CD4-positive, alpha-beta T cell treated with Interleukin-10 for 1 hour (primary cell): ENCODE data around the gene IRF4.

Source experiments
- DNase-seq: peaks from one replicate; pipeline ENCODE4 v3.0.0-alpha.2; 2020

Gene IRF4

DNA sequence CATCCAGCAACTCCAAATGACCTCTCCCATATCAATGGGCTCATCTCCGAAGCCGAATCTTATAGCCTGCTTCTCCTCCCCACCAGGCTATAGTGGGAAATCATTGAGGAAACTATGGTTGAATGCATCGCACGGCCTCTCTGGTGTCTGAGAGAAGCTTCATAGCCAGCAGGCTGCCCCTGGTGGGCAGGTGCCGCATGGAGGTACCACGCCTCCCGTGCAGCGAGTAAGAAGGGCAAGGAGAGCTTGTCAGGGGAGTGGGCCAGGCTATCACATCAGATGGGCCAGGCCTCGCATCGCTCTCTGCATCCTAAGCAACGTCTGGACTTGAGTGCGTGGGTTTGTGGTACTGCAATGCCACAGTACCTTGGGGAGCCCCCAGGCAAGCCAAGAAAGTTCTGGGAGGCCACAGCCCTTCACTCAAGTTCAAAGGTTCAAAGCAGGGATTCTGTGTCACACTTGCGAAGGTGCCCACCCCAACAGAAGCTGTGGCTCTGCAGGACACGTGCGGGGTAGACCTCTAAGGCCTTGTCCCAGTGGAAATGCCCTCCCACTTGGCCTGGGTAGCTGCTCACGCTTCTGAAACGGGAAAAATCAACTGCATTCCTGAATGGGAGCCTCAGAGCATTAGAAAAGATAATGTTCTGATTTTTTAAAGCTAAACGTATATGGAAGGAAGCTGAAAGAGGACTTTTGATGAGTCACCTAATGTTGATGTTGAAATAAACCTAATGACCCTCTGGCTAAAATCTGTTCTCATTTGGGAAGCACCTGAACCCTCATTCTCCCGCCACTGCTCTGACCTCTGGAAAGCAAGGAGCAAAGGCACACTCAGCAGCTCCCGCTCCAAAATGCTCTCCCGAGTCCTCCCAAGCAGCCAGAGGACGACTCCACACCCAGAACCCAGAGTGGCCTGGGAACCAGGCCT is 8.4 kb upstream of the IRF4 start:
- DNase-seq, result no peak

DNA sequence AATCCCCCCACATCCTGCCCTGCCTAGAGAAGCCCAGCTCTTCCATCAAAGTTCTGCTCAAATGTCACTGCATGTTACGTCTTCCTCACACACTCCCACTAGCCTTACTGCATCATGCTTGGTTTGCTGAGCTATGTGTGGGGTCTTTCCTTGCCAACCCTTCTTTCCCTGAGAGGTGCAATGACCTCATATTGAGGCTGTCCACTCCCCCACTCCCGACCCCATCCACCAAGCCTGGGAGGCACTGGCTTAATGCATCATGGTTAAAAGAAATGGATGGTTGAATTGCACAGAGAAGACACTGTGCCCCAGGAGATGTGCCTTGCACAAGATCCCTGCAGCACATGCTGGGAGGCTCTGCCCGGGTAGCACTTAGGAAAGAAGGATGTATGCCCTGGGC is 7.7 kb upstream of the IRF4 start:
- no peak for DNase-seq

DNA sequence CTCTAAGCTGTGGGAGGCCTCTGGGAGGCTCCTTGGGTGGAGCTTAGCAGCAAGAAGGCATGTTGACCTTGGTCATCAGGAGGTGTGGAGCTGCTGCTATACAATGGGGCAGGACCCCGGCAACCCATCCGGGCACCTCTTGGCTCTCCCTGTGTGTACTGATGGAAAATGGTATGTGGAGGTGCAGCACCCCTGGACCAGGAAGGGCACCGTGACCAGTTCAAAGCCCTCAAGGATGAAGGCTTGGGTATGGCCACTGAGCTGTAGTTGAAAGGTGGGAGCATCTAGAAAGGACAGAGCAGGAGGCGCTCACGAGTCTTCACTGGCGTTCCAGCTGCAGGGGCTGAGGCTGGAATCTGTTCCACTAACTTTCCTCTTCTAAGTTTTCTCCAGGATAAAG is 6.7 kb upstream of the IRF4 start:
- no peak for DNase-seq

DNA sequence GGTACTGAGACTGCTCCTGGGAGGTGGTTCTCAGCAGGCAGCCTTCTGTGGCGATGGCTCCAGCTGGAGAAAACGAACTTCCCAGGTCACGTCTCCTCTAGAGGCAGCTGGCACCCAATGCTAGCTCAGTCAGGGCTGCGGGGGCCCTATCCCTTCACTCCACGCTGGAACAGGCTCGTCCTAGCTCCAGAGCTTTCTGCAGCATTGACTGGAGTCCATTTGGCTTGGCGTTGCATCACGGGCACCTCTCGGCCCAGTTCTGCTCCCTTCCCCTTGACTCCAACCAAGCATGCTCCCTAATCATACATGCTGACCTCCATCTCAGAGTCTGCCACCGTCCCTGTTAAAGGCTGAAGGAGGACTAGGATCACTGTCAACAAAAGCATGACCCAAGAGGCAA is 5.9 kb upstream of the IRF4 start:
- no peak for DNase-seq

DNA sequence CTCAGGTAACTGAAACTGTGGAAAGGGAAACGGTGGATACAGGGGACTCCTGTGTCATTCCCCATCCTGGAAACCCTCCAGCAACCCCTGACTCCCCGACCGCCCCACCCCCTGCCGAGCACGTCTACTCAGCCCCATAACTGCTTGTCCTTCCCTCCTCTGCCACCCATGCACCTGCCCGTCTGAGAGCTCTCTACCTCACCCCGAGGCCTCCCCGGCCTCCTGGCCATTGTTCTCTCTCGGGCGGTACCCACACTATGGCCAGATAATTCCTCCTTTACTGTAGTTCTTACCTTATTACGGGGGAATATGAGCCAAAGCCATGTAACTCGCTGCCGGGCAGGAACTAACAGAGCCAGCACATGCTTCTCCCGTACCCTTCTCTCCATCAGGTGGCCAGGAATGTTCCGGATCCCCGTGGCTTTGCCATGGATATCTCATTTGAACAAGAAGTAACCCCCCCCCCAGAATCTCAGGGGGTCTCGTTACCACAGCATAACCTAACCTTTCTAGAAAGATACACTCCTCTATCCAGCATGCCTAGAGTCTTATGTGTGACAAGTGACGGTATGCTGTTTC is 4.8 kb upstream of the IRF4 start:
- no peak for DNase-seq

DNA sequence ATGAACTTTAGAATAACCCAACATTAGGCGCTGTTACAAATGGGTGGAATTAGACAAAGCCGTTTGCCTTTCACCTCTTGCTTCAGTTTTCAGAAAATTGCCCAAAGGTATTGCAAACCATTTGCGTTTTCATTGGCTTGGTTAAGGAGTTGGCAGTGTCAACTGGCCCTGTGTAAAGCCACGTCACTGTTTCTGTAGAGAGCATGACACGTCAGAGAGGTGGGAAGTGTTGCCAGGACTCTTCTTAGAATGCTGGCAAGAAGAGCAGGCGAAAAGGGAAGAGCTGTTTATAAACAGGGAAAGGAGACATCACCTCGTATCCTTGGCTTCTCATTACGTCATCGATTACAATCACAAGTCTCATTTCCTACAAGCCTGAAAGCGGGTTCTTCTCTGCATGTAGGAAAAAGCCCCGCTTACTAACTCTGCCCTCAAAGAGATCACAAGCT is 4.2 kb upstream of the IRF4 start:
- no peak for DNase-seq

DNA sequence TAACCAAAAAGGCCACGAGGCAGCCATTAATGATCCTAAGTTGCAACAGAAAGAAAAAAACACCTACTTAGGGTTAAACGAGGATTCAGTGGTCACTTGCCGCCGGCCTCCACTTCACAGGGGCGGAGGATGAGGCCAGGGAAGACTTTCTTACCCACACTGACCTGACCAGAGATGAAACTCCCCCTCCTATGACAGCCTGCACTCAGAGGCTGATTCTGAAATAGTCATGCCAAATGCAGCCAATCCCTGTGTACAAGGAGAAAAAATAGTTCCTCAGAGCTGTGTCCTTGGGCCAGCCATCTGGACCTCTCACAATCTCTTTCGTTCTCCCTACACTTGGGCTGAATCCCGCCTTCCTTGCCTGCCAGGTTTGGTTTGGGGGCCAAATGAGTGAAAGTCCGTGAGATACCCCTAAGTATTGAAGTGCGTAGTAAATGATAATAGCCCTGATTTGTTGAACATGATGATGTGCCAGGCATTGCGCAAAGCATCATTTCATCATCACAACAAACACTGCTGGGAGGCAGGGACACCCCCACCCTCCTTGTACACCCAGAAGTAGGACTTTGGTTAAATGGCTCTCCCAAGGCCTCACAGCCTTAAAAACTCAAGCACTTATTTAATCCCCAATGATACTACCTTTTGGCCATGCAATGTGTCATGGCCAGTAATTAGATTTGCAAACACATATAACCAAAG is 3.2 kb upstream of the IRF4 start:
- DNase-seq, result no peak

DNA sequence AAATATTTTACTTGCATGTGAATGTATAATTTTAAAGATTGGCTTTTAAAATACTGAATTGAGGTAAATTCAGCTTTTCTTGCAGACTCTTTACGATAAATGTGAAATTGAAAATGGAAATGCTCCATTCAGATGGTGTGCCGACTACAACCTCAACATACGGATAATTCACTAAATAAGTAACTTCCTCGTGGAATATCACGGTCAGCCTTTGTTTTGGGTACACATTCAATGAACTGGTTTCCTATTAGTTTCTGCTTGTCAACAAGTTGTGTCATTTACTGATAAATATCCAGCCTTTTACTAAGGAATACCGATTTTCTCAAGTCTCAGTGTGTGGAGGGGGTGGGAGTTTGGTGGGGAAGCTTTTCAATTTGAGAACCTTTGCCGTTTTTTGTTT is 2.4 kb upstream of the IRF4 start:
- no peak for DNase-seq

DNA sequence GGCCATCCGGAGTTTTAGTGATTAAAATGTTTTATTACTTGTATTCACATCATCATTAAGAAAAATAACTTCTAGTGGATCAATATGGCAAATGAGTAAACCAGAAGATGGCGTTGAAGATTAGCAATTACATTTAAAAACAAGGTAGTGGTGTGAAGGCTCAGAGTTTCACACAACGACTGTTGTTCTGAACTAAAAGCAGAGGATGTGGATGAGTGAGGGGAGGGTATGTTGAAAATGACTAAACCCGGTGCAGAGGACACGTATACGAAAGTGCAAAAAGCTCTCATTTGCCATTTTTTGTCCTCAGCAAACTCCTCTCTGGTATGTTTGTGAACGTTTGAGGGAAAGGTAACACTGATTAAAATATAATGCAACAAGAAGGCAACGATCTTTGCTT is 1.9 kb upstream of the IRF4 start:
- DNase-seq, result peak; percentile 59

DNA sequence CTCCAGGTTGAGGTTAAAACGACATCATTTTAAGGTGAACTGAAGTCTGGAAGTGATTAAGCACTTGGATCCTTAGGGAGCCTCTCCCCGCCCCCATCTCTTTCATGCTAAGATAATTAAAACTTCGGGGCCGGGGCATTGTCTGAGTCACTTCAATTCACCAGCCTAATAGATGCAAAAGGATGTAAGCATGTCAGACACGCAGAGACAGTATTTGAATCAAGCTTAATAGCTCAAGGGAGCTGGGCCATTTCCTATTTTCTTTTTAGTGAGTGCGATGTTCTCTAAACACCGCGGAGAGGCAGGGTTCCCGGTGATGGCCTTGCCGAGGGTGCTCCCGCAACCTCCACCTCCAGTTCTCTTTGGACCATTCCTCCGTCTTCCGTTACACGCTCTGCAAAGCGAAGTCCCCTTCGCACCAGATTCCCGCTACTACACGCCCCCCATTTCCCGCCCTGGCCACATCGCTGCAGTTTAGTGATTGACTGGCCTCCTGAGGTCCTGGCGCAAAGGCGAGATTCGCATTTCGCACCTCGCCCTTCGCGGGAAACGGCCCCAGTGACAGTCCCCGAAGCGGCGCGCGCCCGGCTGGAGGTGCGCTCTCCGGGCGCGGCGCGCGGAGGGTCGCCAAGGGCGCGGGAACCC is 516 bp upstream of the IRF4 start:
- DNase-seq, result peak; percentile 31

DNA sequence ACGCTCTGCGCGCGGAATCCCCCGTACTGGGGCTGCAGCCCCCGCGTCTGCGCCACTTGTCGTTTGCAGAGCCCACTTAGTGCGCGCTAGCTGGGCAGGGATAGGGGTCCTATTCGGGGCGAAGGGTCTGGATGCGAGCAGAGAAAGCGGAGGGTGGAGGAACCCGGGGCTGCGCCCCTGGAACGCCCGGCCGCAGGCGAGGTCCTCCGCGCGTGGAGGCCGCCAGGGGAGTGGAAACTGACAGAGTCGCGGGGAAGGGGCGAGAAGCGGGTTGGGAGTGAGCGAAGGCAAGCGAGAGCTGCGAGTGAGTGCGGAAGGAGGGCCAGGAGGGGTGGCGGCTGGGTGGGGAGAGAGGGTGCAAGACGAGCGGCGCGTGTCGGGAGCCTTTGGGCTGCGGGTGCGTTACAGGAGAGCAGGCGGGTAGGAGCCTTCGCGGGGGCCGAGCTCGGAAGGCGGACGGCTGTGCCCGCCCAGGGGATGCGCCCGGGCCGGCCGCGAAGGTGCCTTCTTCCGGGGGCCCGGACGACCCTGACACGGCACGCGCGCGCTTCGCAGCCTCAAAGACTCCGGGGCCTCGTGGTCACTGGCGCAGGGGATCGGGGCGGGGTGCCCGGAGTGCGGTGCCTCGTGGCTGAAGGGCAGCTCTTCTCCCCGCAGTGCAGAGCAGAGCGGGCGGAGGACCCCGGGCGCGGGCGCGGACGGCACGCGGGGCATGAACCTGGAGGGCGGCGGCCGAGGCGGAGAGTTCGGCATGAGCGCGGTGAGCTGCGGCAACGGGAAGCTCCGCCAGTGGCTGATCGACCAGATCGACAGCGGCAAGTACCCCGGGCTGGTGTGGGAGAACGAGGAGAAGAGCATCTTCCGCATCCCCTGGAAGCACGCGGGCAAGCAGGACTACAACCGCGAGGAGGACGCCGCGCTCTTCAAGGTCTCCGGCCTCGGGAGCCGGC is 1.2 kb downstream of the IRF4 start:
- peak; percentile 33 for DNase-seq

DNA sequence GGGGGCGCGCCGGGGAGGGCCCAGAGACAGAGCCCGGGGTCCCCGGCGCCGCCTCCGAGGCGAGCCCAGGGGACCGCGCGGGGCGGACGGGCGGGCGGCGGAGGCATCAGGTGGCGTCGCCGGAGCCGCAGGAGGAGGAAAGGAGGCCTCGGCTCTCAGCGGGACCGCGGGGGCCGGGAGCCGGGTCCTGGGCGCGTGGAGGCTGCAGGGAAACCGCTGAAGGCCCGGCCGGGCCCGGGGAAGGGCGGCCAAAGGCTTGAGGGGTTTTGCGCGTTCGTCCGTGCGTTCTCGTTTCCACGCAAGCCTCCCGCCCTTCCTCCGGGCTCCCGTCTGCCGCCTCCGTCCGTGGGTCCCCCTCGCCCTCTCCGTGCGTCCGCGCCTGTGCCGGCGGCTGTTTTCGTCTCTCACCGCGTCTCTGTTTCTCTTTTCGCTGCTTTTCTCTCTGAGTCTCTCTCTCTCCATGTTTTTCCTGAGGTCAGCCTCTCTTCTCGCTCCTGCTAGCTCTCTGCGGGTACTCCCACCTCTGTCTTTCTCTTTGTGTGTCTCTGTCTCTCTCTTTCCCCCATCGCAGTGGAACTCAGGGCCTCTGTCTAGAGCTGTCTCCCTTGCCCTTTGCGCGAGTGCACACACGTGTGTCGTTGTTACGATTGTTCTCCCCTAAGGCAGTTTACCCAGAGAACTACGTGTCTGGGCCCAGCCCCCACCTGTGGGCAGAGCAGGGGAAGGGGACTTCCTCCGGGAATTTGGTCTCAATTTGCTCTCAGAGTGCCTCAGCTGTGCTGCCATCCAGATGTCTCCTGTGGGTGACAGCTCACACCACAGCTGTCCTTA is 2.1 kb downstream of the IRF4 start:
- no peak for DNase-seq

DNA sequence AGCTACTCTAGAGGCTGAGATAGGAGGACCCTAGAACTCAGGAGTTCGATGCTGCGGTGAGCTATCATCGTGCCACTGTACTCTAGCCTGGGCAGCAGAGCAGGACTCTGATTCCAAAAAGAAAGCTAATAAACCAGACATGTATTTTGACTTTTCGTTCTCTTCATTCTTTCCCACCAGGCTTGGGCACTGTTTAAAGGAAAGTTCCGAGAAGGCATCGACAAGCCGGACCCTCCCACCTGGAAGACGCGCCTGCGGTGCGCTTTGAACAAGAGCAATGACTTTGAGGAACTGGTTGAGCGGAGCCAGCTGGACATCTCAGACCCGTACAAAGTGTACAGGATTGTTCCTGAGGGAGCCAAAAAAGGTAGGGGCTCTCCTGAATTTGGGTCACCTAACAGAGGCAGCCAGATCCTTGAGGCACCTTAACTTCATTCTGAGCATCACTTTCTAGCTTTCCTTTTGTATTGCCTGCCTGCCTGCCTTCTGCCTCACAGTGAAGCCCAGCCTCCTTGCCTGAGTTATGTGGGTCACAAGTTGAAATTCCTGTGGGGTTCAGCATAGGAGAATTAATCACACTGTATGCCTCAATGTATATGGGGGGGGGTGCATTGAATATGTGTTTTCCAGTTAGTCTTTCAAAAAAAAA is 3.2 kb downstream of the IRF4 start:
- DNase-seq, result no peak

DNA sequence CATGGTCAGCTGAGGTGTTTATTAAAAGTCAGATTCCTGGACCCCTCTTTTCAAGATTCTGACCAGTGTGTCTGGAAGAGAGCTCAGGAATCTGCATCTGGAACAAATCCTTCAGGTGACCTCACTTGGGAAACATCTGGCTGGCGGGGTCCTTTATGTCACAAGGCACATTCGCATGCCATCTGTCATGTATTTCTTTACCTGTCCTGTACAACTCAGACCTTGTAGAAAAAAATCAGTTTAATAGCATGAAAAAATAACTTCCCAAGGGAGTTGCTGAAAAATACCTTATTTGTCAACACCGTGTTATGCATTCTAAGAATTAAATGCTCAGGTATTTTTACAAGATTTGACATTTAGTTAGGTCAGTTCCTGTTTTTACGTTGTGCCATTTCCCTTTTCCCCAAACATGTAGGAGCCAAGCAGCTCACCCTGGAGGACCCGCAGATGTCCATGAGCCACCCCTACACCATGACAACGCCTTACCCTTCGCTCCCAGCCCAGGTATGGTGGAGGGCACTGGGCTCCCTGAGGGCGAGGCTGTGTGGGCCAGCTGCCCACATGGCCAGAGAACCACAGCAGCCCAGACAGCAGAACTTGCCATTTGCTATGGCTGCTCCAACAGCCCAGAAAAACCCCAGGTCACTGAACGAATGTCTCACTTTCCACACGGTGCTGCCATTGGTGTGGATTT is 4.0 kb downstream of the IRF4 start:
- no peak for DNase-seq

DNA sequence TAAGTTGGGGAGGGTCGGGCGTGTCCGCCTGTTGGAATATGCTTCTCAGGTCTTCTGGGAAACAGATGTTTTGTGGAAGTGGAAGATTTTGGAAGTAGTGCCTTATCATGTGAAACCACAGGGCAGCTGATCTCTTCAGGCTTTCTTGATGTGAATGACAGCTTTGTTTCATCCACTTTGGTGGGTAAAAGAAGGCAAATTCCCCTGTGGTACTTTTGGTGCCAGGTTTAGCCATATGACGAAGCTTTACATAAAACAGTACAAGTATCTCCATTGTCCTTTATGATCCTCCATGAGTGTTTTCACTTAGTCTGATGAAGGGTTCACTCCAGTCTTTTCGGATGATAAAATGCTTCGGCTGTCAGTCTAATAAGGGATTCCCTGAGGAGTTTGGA is 4.6 kb downstream of the IRF4 start:
- no peak for DNase-seq

DNA sequence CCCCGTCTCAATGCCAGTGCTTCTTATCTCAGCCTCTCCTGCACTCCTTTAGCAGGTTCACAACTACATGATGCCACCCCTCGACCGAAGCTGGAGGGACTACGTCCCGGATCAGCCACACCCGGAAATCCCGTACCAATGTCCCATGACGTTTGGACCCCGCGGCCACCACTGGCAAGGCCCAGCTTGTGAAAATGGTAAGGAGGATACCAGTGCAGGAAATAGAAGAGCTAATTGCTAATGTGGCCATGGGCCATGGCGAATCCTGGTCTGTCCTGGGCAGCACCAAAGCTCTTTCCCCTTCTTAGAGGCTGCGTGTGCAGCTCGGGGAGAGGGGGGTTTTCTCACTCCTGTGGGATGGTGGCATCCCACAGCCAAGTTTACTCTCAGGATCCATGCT is 5.5 kb downstream of the IRF4 start:
- DNase-seq, result no peak

DNA sequence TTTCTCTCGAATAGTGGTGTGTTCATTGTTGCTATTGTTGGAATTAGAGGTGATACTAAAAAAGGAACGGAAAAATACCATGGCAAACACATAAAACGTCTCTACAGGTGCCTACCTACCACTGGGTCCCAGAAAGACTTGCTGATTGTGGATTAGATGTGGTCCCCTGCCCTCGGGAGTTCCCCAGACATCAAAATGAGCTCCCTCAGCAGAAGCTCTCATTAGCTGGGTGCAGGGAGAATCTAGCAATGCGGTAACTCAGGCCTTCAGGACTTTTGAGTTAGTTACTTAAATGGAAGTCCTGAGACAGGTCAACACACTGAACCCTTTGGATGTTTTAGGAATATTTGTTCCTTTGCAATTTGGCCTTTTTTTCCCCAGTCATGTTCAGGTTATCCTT is 6.1 kb downstream of the IRF4 start:
- DNase-seq, result no peak

DNA sequence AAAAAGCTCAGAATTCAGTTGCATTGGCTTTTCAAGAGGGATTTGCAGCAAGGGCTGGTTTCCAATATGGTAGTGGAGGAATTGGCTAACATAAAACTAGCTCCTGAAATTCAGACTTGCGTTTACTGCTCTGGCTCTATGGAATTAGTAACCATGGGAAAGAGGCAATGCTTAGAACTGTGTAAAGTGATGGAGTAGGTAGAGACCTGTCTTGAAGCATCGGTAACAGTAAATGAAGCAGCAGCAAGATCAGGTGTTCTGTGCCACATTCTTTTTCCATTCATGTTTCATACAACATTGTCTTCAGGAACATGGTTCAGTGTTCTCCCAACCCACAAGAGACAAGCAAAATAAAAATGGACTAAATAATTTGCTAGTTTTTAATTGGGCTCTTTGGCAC is 6.5 kb downstream of the IRF4 start:
- DNase-seq, result no peak

DNA sequence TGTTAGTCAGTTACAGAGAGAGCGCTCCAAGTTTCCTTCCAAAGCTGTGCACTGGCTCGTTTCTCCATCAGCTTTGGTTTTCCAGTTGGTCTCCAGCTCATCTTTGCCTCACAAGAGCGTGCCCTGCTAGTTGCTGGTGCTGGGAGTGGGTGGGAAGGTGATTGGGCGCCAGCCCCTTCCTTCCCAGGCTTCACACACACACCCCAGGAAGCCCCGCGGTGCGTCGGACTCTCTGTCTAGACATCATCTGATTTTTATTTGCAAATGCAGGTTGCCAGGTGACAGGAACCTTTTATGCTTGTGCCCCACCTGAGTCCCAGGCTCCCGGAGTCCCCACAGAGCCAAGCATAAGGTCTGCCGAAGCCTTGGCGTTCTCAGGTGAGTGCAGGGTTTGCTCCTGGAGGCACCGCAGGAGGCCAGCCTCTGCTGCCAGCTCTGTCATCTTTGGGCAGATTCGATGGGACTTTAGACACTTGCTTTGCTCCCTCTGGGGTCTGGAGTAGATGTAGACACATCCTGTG is 7.1 kb downstream of the IRF4 start:
- DNase-seq, result no peak
